IMR-90 (cell line): ENCODE data around the gene SETX. TPM values are rescaled to one million over a fixed set of nuclear protein-coding genes. Genes with fewer than 3 reads are reported as not detected.

Experiments
- ATAC-seq: fragments of 200-7000 bp; cut with Tn5 transposase; 2 replicates; pipeline ENCODE4 v1.9.1; 2020; ENCODE audit warnings: low read depth, mild to moderate bottlenecking, moderate library complexity
- BruUV-seq: library from RNA; stranded (reverse); fragments of 400-500 nt; replicated peaks from 2 replicates; lab custom pipeline; 2021; lab: Mats Ljungman, UMichigan
- CTCF ChIA-PET: fragments of 300-600 bp; formaldehyde crosslinking; extraction: SDS; loops from one replicate; lab custom pipeline; 2021; ENCODE audit warnings: antibody characterized with exemption; lab: Yijun Ruan, JAX
- POLR2A ChIA-PET: fragments of 300-600 bp; sonication (Branson Sonifier 250); formaldehyde crosslinking; loops from one replicate; lab custom pipeline; 2022; ENCODE audit warnings: antibody characterized with exemption; ENCODE audit not compliant: unreplicated experiment; lab: Charles Lee
- DNase-seq: peaks from one replicate; pipeline ENCODE4 v3.0.0; 2013
- H2AFZ ChIP-seq: replicated peaks from 2 replicates; pipeline ENCODE3; 2013; ENCODE audit warnings: low read length, mild to moderate bottlenecking; ENCODE audit not compliant: poor library complexity
- H2AK5ac ChIP-seq: 2 replicates; pipeline ENCODE4 v1.6.1; 2013; ENCODE audit warnings: low read depth, low read length, inconsistent platforms
- H2AK9ac ChIP-seq: replicated peaks from 2 replicates; pipeline ENCODE3; 2013; ENCODE audit warnings: mild to moderate bottlenecking, low read depth, low read length, moderate library complexity; ENCODE audit not compliant: poor library complexity
- H2BK120ac ChIP-seq: 2 replicates; pipeline ENCODE4 v1.6.1; 2013; ENCODE audit warnings: low read depth, low read length, inconsistent platforms
- H2BK15ac ChIP-seq: 3 replicates; pipeline ENCODE4 v1.6.1; 2013; ENCODE audit warnings: low read depth, low read length, inconsistent platforms
- H2BK20ac ChIP-seq: 2 replicates; pipeline ENCODE4 v1.6.1; 2013; ENCODE audit warnings: low read depth, mild to moderate bottlenecking, inconsistent platforms, low read length, moderate library complexity
- H2BK5ac ChIP-seq: 2 replicates; pipeline ENCODE4 v1.6.1; 2013; ENCODE audit warnings: mild to moderate bottlenecking, low read depth, low read length, inconsistent platforms; ENCODE audit not compliant: poor library complexity, severe bottlenecking
- H3K14ac ChIP-seq: replicated peaks from 2 replicates; pipeline ENCODE4 v1.6.1; 2013; ENCODE audit warnings: low read depth, low read length, inconsistent platforms
- H3K18ac ChIP-seq: 2 replicates; pipeline ENCODE4 v1.6.1; 2013; ENCODE audit warnings: low read depth, low read length, control low read depth
- H3K23ac ChIP-seq: 2 replicates; pipeline ENCODE4 v1.6.1; 2013; ENCODE audit warnings: low read depth, low read length, inconsistent platforms
- H3K27ac ChIP-seq: 2 replicates; pipeline ENCODE4 v1.5.1; 2013; ENCODE audit warnings: mild to moderate bottlenecking, control low read depth, low read length; ENCODE audit not compliant: insufficient read depth
- H3K27me3 ChIP-seq: 2 replicates; pipeline ENCODE4 v1.6.1; 2013; ENCODE audit warnings: low read length; ENCODE audit not compliant: control insufficient read depth, insufficient read depth
- H3K36me3 ChIP-seq: 2 replicates; pipeline ENCODE4 v1.6.1; 2013; ENCODE audit warnings: low read length, mixed read lengths; ENCODE audit not compliant: control insufficient read depth, insufficient read depth
- H3K4ac ChIP-seq: 2 replicates; pipeline ENCODE4 v1.6.1; 2013; ENCODE audit warnings: low read depth, low read length, inconsistent platforms
- H3K4me1 ChIP-seq: 2 replicates; pipeline ENCODE4 v1.6.1; 2013; ENCODE audit warnings: low read length, mixed read lengths; ENCODE audit not compliant: control insufficient read depth, insufficient read depth
- H3K4me2 ChIP-seq: 2 replicates; pipeline ENCODE4 v1.6.1; 2013; ENCODE audit warnings: low read depth, mild to moderate bottlenecking, control low read depth, low read length, moderate library complexity
- H3K4me3 ChIP-seq: 2 replicates; pipeline ENCODE4 v1.5.1; 2013; ENCODE audit warnings: low read depth, mild to moderate bottlenecking, control low read depth, low read length, moderate library complexity; ENCODE audit not compliant: insufficient read depth
- H3K56ac ChIP-seq: 2 replicates; pipeline ENCODE4 v1.6.1; 2013; ENCODE audit warnings: low read length, inconsistent platforms; ENCODE audit not compliant: insufficient read depth; ENCODE audit errors: extremely low read depth
- H3K79me1 ChIP-seq, 2 experiments: 2 replicates each; pipeline ENCODE4 v1.6.1; 2013; ENCODE audit warnings: low read length in 2 of 2, inconsistent platforms in 1 of 2, low read depth in 1 of 2
- H3K9ac ChIP-seq: 2 replicates; pipeline ENCODE4 v1.6.1; 2013; ENCODE audit warnings: low read depth, low read length, control low read depth
- H3K9me1 ChIP-seq: 2 replicates; pipeline ENCODE4 v1.6.1; 2013; ENCODE audit warnings: low read length, inconsistent platforms; ENCODE audit not compliant: insufficient read depth
- H3K9me3 ChIP-seq: 2 replicates; pipeline ENCODE4 v1.6.1; 2013; ENCODE audit warnings: low read length; ENCODE audit not compliant: control insufficient read depth, insufficient read depth
- H4K20me1 ChIP-seq: 2 replicates; pipeline ENCODE4 v1.6.1; 2013; ENCODE audit warnings: low read length, inconsistent platforms; ENCODE audit not compliant: insufficient read depth
- H4K5ac ChIP-seq: 2 replicates; pipeline ENCODE4 v1.6.1; 2013; ENCODE audit warnings: mild to moderate bottlenecking, low read depth, low read length, control low read depth
- H4K8ac ChIP-seq, 2 experiments: 2 replicates each; pipeline ENCODE4 v1.6.1; 2013; ENCODE audit warnings: low read depth in 2 of 2, low read length in 2 of 2, control low read depth in 1 of 2, inconsistent platforms in 1 of 2
- H4K91ac ChIP-seq: 2 replicates; pipeline ENCODE4 v1.6.1; 2013; ENCODE audit warnings: low read depth, low read length, inconsistent platforms; ENCODE audit not compliant: insufficient read depth
- BHLHE40 ChIP-seq: fragments of 150-350 bp; IDR thresholded peaks from 2 replicates; pipeline ENCODE4 v1.6.1; 2016; ENCODE audit warnings: mild to moderate bottlenecking, low read depth, low read length
- SMC3 ChIP-seq: fragments of 150-350 bp; IDR thresholded peaks from 2 replicates; pipeline ENCODE4 v1.6.1; 2016; ENCODE audit warnings: low read depth, mild to moderate bottlenecking, antibody characterized with exemption, low read length, moderate library complexity
- WGBS, 2 experiments: methylation state at CpG; one replicate each; pipeline versions ENCODE4 v1.1.5 to v1.1.7; 2013; ENCODE audit warnings: missing lambda C conversion rate in 2 of 2; ENCODE audit not compliant: insufficient read length in 1 of 2; ENCODE audit errors: extremely low coverage in 2 of 2; 5-methylcytosine and 5-hydroxymethylcytosine counted together
- dilution Hi-C: fragments of 300-500 bp; cut with HindIII; formaldehyde crosslinking; loops from one replicate; pipeline ENCODE4 v1.14.3; 2018; ENCODE audit warnings: low sequenced_read_pairs; ENCODE audit not compliant: unreplicated experiment
- in situ Hi-C: fragments of 300-500 bp; cut with MboI; formaldehyde crosslinking; loops from 3 replicates; pipeline ENCODE4 v1.14.3; 2019; ENCODE audit warnings: low sequenced_read_pairs, inconsistent platforms, mixed read lengths
- intact Hi-C: fragments of 100-400 bp; cut with micrococcal nuclease; formaldehyde crosslinking; loops from 2 replicates; pipeline ENCODE4 v1.10.0; 2022
- polyA plus RNA-seq, 3 experiments: library from polyadenylated mRNA; depleted of rRNA; stranded (reverse); fragments of >200 nt; gene quantifications; 2 replicates each; pipeline ENCODE4 v1.2.3, GENCODE V29; 2012; ENCODE audit warnings: low replicate concordance in 1 of 3
- total RNA-seq: library from RNA; depleted of rRNA; stranded (reverse); fragments of >200 nt; gene quantifications from 2 replicates; pipeline ENCODE4 v1.2.3, GENCODE V29; 2012

SETX gene
- total and polyA plus RNA-seq, 2 of the 4 experiments (the other 2 are of a cell fraction), result 13.1 to 55.0 TPM

DNA sequence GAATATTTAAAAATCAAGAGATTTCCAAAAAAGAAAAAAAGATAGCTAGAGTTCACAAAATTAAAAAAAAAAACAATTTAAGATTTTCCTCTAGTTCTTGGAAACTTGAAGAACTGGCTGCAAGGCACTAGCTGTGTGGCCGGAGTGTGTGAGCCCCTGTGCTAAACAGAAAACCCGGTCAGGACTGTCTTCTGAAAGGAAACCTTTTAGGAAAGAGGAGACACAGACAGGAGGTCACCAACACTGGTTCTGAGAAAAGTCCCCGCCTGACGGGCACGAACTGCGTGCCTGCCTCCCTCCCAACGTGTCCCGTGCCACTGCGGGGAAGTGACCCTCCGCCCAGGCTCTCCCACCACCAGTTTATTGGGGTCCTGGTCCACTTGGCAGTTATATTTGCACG lies 36.7 kb upstream of the SETX start:
- no peak overlapping the region for H3K14ac ChIP-seq
- H2AK5ac ChIP-seq, result no peak overlapping the region
- H3K4me2 ChIP-seq, result no peak overlapping the region
- ATAC-seq, result no peak
- H3K4me1 ChIP-seq, result no peaks in the 10 kb centered on the region
- H3K4me3 ChIP-seq, result no peak overlapping the region
- H2AK9ac ChIP-seq, result no peak overlapping the region
- no peak overlapping the region for H2BK15ac ChIP-seq
- no peak overlapping the region for H4K8ac ChIP-seq
- H3K79me1 ChIP-seq, result no peaks in the 10 kb centered on the region; a peak in 1 of 4 replicates
- no peaks in the 10 kb centered on the region; the same call in 1 of the 2 replicates for H4K20me1 ChIP-seq
- H3K4ac ChIP-seq, result no peak overlapping the region
- H3K9me1 ChIP-seq, result no peaks in the 10 kb centered on the region
- no peak overlapping the region for H3K18ac ChIP-seq
- no peak overlapping the region for H2BK20ac ChIP-seq
- in situ Hi-C loops (no loop called here), dilution Hi-C loops (no loop called here), intact Hi-C loops (loop anchor here (10.0 kb wide), 1 partner anchor 57 kb away; no protein-coding TSS in a partner anchor)
- no peak overlapping the region for H4K91ac ChIP-seq
- TF ChIP-seq SMC3, result no peak
- TF ChIP-seq BHLHE40, result no peak
- no peak overlapping the region for H2BK5ac ChIP-seq
- no peak overlapping the region for H4K5ac ChIP-seq
- no peaks in the 10 kb centered on the region for H3K27me3 ChIP-seq
- no peak overlapping the region for H3K56ac ChIP-seq
- peaks cover 65% of the 10 kb centered on the region for H3K36me3 ChIP-seq
- H3K23ac ChIP-seq, result no peak overlapping the region
- no peaks in the 10 kb centered on the region for H3K9me3 ChIP-seq
- no TSS peak for BruUV-seq
- no peak for DNase-seq
- no peak overlapping the region for H3K9ac ChIP-seq
- H3K27ac ChIP-seq, result no peak overlapping the region
- H2AFZ ChIP-seq, result no peak overlapping the region
- WGBS, 2 experiments, result 84% methylated on average over 2 of the region's 11 CpGs; no CpG with 5 or more reads in 1 of the 2 experiments
- ChIA-PET CTCF (no interaction called here), POLR2A (interaction anchor here (0.7 kb wide), 1 partner anchor 99 kb away, joined by 5 read pairs; no protein-coding TSS in a partner anchor)
- H2BK120ac ChIP-seq, result no peak overlapping the region
